Measurements from ENCODE around the gene C1orf21.

Gene C1orf21

DNA sequence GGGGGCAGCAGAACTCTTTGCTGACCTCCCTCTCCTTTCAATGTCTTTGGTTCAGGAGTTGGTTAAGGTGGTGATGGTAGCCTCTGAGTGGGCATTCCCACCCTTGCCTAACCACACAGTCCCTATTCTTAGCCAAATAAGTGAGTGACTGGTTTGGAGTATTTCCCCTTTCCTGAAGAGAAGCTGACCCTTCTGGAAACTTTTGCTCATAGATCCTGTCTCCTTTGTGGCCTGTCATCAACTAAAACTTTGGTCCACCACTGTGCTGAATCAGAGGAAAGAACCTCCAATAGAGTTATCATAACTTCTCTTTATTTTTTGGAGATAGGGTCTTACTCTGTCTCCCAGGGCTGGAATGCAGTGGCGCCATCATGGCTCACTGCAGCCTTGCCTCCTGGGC lies 31.1 kb downstream of the C1orf21 start:
- TF ChIP-seq, protein P1, sequence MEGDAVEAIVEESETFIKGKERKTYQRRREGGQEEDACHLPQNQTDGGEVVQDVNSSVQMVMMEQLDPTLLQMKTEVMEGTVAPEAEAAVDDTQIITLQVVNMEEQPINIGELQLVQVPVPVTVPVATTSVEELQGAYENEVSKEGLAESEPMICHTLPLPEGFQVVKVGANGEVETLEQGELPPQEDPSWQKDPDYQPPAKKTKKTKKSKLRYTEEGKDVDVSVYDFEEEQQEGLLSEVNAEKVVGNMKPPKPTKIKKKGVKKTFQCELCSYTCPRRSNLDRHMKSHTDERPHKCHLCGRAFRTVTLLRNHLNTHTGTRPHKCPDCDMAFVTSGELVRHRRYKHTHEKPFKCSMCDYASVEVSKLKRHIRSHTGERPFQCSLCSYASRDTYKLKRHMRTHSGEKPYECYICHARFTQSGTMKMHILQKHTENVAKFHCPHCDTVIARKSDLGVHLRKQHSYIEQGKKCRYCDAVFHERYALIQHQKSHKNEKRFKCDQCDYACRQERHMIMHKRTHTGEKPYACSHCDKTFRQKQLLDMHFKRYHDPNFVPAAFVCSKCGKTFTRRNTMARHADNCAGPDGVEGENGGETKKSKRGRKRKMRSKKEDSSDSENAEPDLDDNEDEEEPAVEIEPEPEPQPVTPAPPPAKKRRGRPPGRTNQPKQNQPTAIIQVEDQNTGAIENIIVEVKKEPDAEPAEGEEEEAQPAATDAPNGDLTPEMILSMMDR (IDR thresholded peaks at IDR 0.05) = no peak

DNA sequence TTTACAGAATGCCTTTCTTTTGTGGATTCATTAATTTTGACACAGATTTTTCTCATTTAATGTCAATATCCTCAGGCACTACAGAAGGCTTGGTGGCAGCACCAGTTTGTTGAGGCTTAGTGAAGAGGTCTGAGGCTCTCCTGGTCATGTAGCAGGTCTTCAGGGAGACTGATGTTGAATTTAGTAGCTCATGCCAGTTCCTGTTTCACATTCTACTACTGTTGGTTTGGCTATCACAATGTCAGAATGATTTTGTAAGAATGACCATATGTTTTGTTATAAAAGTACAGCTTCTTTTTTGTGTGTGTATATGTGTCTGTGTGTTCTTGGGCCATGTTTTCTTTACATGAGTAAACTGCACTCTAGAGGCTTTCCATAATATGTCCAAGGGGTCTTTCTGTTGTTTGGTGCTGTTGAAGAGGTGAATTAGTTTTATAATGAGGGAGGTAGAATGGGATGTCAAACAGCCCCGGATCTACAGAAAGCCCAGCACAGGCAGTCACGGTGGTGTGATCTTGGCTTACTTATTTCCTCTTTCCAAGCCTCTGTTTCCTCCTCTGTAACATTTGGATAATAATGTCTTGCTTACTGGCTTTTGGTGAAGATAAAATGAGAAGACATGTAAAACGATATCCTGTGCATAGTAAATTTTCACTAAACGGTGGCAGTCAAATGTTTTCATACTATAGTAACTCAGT lies 32.0 kb downstream of the C1orf21 start:
- TF ChIP-seq, protein P1 (IDR thresholded peaks at IDR 0.05) = no peak

DNA sequence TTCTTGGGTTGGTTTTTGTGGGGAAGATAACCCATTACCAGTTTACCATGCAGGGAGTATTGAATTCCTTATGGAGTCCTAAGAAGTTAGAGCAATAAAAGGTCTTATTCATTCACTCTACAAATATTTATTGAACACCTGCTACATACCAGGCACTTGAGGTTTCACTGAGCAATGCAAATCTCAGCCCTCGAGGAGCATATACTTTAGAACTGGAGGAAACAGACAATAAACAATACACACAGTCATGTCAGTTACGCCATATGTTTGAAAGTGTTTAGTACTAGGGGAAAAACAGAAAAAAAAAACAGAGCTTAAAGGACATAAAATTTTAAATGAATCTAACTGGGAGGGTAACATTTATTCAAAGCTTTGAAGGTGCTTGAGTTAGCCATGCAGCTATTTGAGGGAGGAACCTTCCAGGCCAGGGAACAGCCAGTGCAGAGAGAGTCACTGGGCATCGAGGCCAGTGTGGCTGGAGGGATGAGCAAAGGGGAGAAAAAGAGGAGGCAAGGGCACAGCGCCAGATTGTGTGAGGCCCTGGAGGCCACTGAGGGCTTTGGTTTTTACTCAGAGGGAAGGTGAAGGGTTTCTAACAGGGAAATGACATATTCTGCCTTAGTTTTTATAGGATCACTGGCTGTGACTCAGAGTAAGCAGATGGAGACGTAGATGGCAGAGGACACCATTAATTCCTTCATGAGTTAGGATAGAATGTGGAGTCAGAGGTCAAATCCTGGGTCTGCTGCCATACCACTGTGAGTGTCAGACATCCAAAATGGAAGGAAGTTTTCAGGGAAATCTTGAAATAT lies 32.7 kb downstream of the C1orf21 start:
- TF ChIP-seq, protein P1 (IDR thresholded peaks at IDR 0.05) = no peak

DNA sequence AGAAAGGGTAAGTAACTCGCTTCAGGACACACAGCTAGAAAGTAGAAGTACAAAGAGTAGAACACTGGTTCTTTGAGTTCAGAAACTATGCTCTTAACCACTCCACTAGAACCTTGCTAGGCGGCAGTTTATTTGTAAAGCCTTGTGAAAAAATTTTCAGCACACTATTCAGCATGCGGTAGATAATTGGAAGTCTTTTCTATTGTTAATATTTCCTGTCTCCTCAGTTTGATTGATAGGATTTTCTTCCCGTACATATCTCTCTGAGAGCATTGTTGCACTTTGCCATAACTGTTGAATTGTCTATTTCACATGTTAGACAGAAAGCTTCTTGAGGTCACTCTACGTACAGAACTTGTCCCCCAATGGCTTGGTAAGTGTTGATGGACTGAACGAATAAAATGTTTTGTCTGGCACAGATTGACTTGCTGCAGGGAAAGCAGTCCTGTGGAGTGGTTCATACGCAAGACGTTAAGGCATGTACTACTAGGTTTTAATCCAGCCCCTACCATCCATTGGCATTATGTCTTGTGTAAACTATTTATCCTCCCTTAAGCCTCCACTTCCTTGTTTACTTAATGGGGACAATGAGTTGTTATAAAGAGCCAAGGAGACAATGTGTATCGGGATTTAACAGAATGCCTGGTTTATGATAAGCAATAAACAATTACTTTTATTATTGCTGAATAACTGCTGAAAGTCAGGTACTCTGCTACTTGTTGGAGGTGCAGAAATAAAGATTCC lies 35.8 kb downstream of the C1orf21 start:
- TF ChIP-seq, protein P1 (IDR thresholded peaks at IDR 0.05) = no peak

DNA sequence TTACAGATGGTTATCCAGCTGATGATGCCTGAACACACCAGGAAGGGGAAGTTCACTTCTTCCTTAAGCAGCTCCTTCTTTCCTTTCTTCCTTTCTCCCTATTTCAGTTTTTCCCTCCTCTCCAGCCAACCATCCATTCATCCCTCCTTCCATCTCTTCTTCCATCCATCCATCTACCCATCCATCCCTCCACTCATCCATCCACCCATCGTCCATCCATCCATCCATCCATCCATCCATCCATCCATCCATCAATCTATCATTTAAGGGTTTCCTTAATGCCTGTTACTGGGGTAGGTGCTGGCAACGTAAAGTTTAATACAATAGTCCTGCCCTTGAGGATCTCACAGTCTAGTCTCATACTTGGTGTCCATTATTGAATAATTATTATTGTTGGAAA lies 36.8 kb downstream of the C1orf21 start:
- TF ChIP-seq, protein P1 (IDR thresholded peaks at IDR 0.05) = no peak

DNA sequence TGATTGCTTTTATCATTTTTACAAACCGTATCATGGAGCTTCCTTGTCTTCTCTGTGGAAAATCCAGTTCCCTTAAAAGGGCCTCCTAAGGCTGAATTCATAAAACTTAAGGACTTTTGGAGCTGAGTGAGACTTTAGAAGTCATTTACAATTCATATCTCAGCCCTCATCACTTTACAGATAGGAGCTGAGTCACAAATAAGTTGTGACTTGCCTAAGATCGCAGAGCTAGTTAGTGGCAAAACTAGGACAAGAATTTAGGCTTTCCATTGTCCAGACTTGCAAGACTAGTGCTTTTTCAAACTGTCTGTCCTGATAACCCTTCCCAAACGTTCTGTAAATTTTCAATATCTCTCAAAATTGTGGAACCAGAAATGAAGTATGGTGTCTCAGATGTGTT lies 37.3 kb downstream of the C1orf21 start:
- TF ChIP-seq, protein P1 (IDR thresholded peaks at IDR 0.05) = no peak

DNA sequence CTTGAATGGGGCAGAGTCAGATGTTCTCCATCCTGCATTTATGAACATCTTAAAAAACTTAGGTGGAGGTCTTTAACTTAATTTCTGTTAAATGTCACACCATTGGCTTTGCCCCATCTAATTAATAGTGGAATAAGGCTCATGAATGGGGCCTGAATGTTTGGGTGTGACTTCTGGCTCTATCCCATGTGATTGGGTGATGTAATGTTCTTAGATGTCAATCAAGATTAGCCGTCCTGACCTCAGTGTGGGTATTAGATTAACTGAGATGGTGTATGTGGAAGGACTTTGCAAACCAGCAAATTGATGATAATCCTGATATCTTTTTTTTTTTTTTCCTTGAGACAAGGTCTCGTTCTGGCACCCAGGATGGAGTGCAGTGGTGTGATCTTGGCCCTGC lies 38.1 kb downstream of the C1orf21 start:
- TF ChIP-seq, protein P1 (IDR thresholded peaks at IDR 0.05) = no peak
